HepG2 (cell line): Measurements from ENCODE around the gene CTNNA1. TPM values are rescaled to one million over a fixed set of nuclear protein-coding genes. Genes with fewer than 3 reads are reported as not detected.

Experiments used
- ATAC-seq: fragments of 200-7000 bp; cut with Tn5 transposase; 3 replicates; pipeline ENCODE4 v1.9.1; 2020; ENCODE audit warnings: mild to moderate bottlenecking, moderate library complexity
- BruUV-seq: library from RNA; stranded (reverse); fragments of 400-500 nt; replicated peaks from 2 replicates; lab custom pipeline; 2021; lab: Mats Ljungman, UMichigan
- CTCF ChIA-PET: fragments of 300-600 bp; formaldehyde crosslinking; extraction: SDS; loops from one replicate; lab custom pipeline; 2021; ENCODE audit warnings: low total read pairs, inconsistent platforms, low intra/inter-chr PET ratio; lab: Yijun Ruan, JAX
- POLR2A ChIA-PET: fragments of 350-600 bp; sonication (Branson Sonifier 250); formaldehyde crosslinking; loops from one replicate; lab custom pipeline; 2020; ENCODE audit warnings: antibody characterized with exemption, inconsistent platforms; lab: Yijun Ruan, JAX
- DNase-seq: peaks from one replicate; pipeline ENCODE4 v3.0.0-alpha.2; 2015; ENCODE audit warnings: low spot score
- FAIRE-seq: peaks from 3 replicates; lab custom pipeline; 2011; peaks lifted over from hg19 to GRCh38; lab: Jason Lieb, UNC
- H2AFZ ChIP-seq: one replicate; pipeline ENCODE4 v1.6.1; 2011; ENCODE audit warnings: low read length, inconsistent platforms
- H3K27ac ChIP-seq: fragments of 300-600 bp; 3 replicates; pipeline ENCODE4 v1.8.0; 2011; ENCODE audit warnings: mixed run types, mild to moderate bottlenecking, mixed read lengths, low read length, inconsistent platforms; ENCODE audit not compliant: insufficient read depth; ENCODE audit errors: extremely low read length
- H3K27me3 ChIP-seq, 2 experiments: fragments of 200-600 bp in 1 of 2; 2 replicates in 1 of 2; 3 replicates in 1 of 2; pipeline versions ENCODE4 v1.6.0 to v1.8.0; 2011; ENCODE audit warnings: low read length in 2 of 2, mild to moderate bottlenecking in 2 of 2, moderate library complexity in 2 of 2, inconsistent platforms in 1 of 2; ENCODE audit not compliant: insufficient read depth in 2 of 2, control insufficient read depth in 1 of 2
- H3K36me3 ChIP-seq, 2 experiments: fragments of 200-600 bp in 1 of 2; replicated peaks in 1 of 2; 2 replicates in 1 of 2; 3 replicates in 1 of 2; pipeline versions ENCODE4 v1.5.1 to v1.8.0; 2011; ENCODE audit warnings: low read length in 2 of 2, inconsistent platforms in 1 of 2; ENCODE audit not compliant: insufficient read depth in 2 of 2, control insufficient read depth in 1 of 2
- H3K4me1 ChIP-seq: 2 replicates; pipeline ENCODE4 v1.5.1; 2012; ENCODE audit warnings: low read length, inconsistent platforms; ENCODE audit not compliant: insufficient read depth
- H3K4me2 ChIP-seq: 2 replicates; pipeline ENCODE4 v1.6.0; 2011; ENCODE audit warnings: low read depth, low read length, inconsistent platforms
- H3K4me3 ChIP-seq, 3 experiments: fragments of 200-600 bp in 1 of 3; sonication (generic), shearing (Covaris generic) in 1 of 3; replicated peaks in 1 of 3; 2 replicates each; pipeline ENCODE4 v1.5.1; 2011 to 2016; ENCODE audit warnings: low read length in 3 of 3, inconsistent platforms in 2 of 3, low read depth in 2 of 3, mild to moderate bottlenecking in 2 of 3, control low read depth in 1 of 3, mixed read lengths in 1 of 3; ENCODE audit not compliant: insufficient read depth in 1 of 3
- H3K79me2 ChIP-seq: one replicate; pipeline ENCODE4 v1.6.1; 2011; ENCODE audit warnings: low read length, inconsistent platforms; ENCODE audit not compliant: insufficient read depth
- H3K9ac ChIP-seq: 2 replicates; pipeline ENCODE4 v1.6.0; 2011; ENCODE audit warnings: mild to moderate bottlenecking, low read depth, low read length, inconsistent platforms; ENCODE audit not compliant: insufficient read depth
- H3K9me3 ChIP-seq: 2 replicates; pipeline ENCODE4 v1.5.1; 2012; ENCODE audit warnings: mild to moderate bottlenecking, low read length
- H4K20me1 ChIP-seq: 2 replicates; pipeline ENCODE4 v1.6.0; 2011; ENCODE audit warnings: inconsistent platforms, mild to moderate bottlenecking, low read length, moderate library complexity; ENCODE audit not compliant: insufficient read depth
- BORCS8-MEF2B ChIP-seq: sonication (generic); formaldehyde crosslinking; IDR thresholded peaks from 2 replicates; pipeline ENCODE4 v1.8.0; 2022; ENCODE audit warnings: mild to moderate bottlenecking, missing genetic modification reagents
- GZF1 ChIP-seq: sonication (generic); formaldehyde crosslinking; IDR thresholded peaks from 2 replicates; pipeline ENCODE4 v1.5.1; 2020; ENCODE audit warnings: mild to moderate bottlenecking, missing genetic modification reagents
- KAT7 ChIP-seq: IDR thresholded peaks from 2 replicates; pipeline ENCODE4 v1.6.1; 2018; ENCODE audit warnings: borderline replicate concordance, missing compliant biosample characterization
- NRL ChIP-seq: sonication (generic); formaldehyde crosslinking; IDR thresholded peaks from 2 replicates; pipeline ENCODE4 v1.5.0; 2020; ENCODE audit warnings: missing genetic modification reagents, mild to moderate bottlenecking, moderate library complexity, borderline replicate concordance
- REXO4 ChIP-seq: sonication (generic); formaldehyde crosslinking; IDR thresholded peaks from 2 replicates; pipeline ENCODE4 v1.8.0; 2022; ENCODE audit warnings: missing genetic modification reagents, mild to moderate bottlenecking, borderline replicate concordance
- TSC22D2 ChIP-seq: sonication (generic); formaldehyde crosslinking; IDR thresholded peaks from 2 replicates; pipeline ENCODE4 v1.5.1; 2020; ENCODE audit warnings: missing genetic modification reagents, mild to moderate bottlenecking, borderline replicate concordance
- ZFAT ChIP-seq: sonication (generic); formaldehyde crosslinking; conservative IDR thresholded peaks from 2 replicates; pipeline ENCODE4 v1.8.1; 2023; ENCODE audit warnings: missing genetic modification reagents, inconsistent platforms
- ZNF383 ChIP-seq: sonication (generic); formaldehyde crosslinking; IDR thresholded peaks from 2 replicates; pipeline ENCODE4 v1.4.0; 2020; ENCODE audit warnings: missing genetic modification reagents, mild to moderate bottlenecking, borderline replicate concordance
- ZNF549 ChIP-seq: sonication (generic); formaldehyde crosslinking; IDR thresholded peaks from 2 replicates; pipeline ENCODE4 v1.5.0; 2020; ENCODE audit warnings: missing genetic modification reagents
- ZNF563 ChIP-seq: sonication (generic); formaldehyde crosslinking; IDR thresholded peaks from 2 replicates; pipeline ENCODE4 v1.8.0; 2022; ENCODE audit warnings: mild to moderate bottlenecking, moderate library complexity, missing genetic modification reagents
- ZNF713 ChIP-seq: sonication (generic); formaldehyde crosslinking; IDR thresholded peaks from 2 replicates; pipeline ENCODE4 v1.4.0; 2020; ENCODE audit warnings: mild to moderate bottlenecking, missing genetic modification reagents
- ZNF784 ChIP-seq: sonication (generic); formaldehyde crosslinking; IDR thresholded peaks from 2 replicates; pipeline ENCODE4 v1.5.1; 2020; ENCODE audit warnings: missing genetic modification reagents, mild to moderate bottlenecking, borderline replicate concordance
- ZNF792 ChIP-seq: IDR thresholded peaks from 2 replicates; pipeline ENCODE4 v1.6.1; 2016
- ZNF891 ChIP-seq: sonication (generic); formaldehyde crosslinking; IDR thresholded peaks from 2 replicates; pipeline ENCODE4 v1.5.0; 2020; ENCODE audit warnings: mild to moderate bottlenecking, missing genetic modification reagents
- WGBS: methylation state at CpG from one replicate; pipeline ENCODE4 v1.1.6; 2017; ENCODE audit warnings: low lambda C conversion rate; 5-methylcytosine and 5-hydroxymethylcytosine counted together
- in situ Hi-C: cut with HindIII; loops from 2 replicates; pipeline ENCODE4 v1.10.0; 2017; ENCODE audit warnings: low pct_unique_long_range_greater_than_20kb; ENCODE audit not compliant: extremely low pct_ligation_motif_present
- intact Hi-C: fragments of 100-400 bp; cut with micrococcal nuclease; formaldehyde crosslinking; loops from one replicate; pipeline ENCODE4 v1.10.0; 2022; ENCODE audit not compliant: unreplicated experiment
- polyA plus RNA-seq, 8 experiments: library from polyadenylated mRNA; depleted of rRNA in 3 of 8; stranded (reverse) in 7 of 8; unstranded in 1 of 8; fragments of >200 nt; fragmentation: Illumina TruSeq in 4 of 8; extraction: Trizol in 4 of 8; gene quantifications; 2 replicates each; pipeline versions ENCODE4 v1.2.1 to v1.2.3, GENCODE V29; 2011 to 2016; ENCODE audit warnings: low read depth in 4 of 8, missing spikeins in 1 of 8, mixed read lengths in 1 of 8; ENCODE audit not compliant: insufficient read depth in 1 of 8
- total RNA-seq, 5 experiments: library from RNA; depleted of rRNA; stranded (reverse); fragments of >200 nt; fragmentation: Illumina TruSeq; extraction: Trizol; gene quantifications; 2 replicates each; pipeline ENCODE4 v1.2.3, GENCODE V29; 2016; ENCODE audit warnings: low read depth in 1 of 5

The CTNNA1 gene
- total and polyA plus RNA-seq, 2 of the 13 experiments (the other 11 are each of a cell fraction or from before 2014, with no cell fraction given) = 66.8 to 162 TPM

- ATAC-seq = no peak
- Histone ChIP-seq H4K20me1 (peaks cover 51% of the 10 kb centered on the region), H3K9me3 (no peaks in the 10 kb centered on the region), H3K4me2 (no peak overlapping the region), H3K79me2 (peaks cover 13% of the 10 kb centered on the region), H2AFZ (no peak overlapping the region), H3K27ac (no peak overlapping the region), H3K4me1 (peaks cover 26% of the 10 kb centered on the region), H3K9ac (no peak overlapping the region), H3K27me3 (no peaks in the 10 kb centered on the region), H3K4me3 (no peak overlapping the region), H3K36me3 (0 out of 5 replicates have a peak, but pooled peaks cover 1 to 9% of the 10 kb centered on the region in 2 experiments)
- in situ Hi-C loops (no loop called here), intact Hi-C loops (no loop called here)
- TF ChIP-seq ZNF891 (no peak), TSC22D2 (CRISPR knock-in tag) (no peak), ZNF549 (no peak), REXO4 (CRISPR knock-in tag) (no peak), ZNF784 (CRISPR knock-in tag) (no peak), GZF1 (CRISPR knock-in tag) (no peak), ZNF563 (CRISPR knock-in tag) (no peak), BORCS8-MEF2B (CRISPR knock-in tag) (no peak), ZNF383 (CRISPR knock-in tag) (no peak), KAT7 (no peak), ZNF713 (CRISPR knock-in tag) (no peak), ZFAT (CRISPR knock-in tag) (no peak), ZNF792 (CRISPR knock-in tag) (no peak), NRL (CRISPR knock-in tag) (no peak)
- ChIA-PET POLR2A (no interaction called here), CTCF (no interaction called here)
- WGBS = 98% methylated on average over 6 of the region's 6 CpGs
- BruUV-seq = no TSS peak
- no peak for DNase-seq
- FAIRE-seq = no peak
Measured at GRCh38 chr5:138874241-138874640, 121.0 kb downstream of the CTNNA1 start.
